ENCODE results near the gene TWNK.

DNA sequence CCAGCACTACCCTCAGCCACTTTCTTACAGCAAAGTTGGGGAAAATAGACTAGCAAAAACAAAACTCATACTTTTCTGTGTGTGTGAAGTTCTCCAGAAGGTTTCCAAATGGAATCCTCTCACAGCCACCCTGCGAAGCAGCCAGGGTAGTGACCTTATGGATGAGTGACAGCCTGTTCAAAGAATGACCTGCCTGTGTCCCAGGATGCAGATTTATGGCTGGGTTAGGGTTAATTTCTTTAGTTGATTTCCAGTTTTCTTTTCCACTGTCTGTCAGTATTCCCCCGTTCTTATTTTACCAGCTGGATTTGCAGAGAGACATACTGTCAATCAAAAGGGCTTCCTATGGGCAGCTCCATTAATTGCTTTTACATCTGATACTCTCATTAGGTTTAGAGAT lies 20.5 kb upstream of the TWNK start:
- TF ChIP-seq, protein P1, sequence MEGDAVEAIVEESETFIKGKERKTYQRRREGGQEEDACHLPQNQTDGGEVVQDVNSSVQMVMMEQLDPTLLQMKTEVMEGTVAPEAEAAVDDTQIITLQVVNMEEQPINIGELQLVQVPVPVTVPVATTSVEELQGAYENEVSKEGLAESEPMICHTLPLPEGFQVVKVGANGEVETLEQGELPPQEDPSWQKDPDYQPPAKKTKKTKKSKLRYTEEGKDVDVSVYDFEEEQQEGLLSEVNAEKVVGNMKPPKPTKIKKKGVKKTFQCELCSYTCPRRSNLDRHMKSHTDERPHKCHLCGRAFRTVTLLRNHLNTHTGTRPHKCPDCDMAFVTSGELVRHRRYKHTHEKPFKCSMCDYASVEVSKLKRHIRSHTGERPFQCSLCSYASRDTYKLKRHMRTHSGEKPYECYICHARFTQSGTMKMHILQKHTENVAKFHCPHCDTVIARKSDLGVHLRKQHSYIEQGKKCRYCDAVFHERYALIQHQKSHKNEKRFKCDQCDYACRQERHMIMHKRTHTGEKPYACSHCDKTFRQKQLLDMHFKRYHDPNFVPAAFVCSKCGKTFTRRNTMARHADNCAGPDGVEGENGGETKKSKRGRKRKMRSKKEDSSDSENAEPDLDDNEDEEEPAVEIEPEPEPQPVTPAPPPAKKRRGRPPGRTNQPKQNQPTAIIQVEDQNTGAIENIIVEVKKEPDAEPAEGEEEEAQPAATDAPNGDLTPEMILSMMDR (IDR thresholded peaks at IDR 0.05), result no peak
- TF ChIP-seq POLR2A (IDR thresholded peaks at IDR 0.05), result no peak
